ENCODE data around the gene TSPAN32.

GRCh38 chr11:2302306-2302895 is 588 bp downstream of the TSPAN32 start:
- TF ChIP-seq, protein P1, sequence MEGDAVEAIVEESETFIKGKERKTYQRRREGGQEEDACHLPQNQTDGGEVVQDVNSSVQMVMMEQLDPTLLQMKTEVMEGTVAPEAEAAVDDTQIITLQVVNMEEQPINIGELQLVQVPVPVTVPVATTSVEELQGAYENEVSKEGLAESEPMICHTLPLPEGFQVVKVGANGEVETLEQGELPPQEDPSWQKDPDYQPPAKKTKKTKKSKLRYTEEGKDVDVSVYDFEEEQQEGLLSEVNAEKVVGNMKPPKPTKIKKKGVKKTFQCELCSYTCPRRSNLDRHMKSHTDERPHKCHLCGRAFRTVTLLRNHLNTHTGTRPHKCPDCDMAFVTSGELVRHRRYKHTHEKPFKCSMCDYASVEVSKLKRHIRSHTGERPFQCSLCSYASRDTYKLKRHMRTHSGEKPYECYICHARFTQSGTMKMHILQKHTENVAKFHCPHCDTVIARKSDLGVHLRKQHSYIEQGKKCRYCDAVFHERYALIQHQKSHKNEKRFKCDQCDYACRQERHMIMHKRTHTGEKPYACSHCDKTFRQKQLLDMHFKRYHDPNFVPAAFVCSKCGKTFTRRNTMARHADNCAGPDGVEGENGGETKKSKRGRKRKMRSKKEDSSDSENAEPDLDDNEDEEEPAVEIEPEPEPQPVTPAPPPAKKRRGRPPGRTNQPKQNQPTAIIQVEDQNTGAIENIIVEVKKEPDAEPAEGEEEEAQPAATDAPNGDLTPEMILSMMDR (IDR thresholded peaks at IDR 0.05; ENCODE audit: insufficient read depth, low read length) = no peak
- TF ChIP-seq REST (IDR thresholded peaks at IDR 0.05; ENCODE audit: insufficient replicate concordance, low read depth) (peak; percentile 32), GABPA (IDR thresholded peaks at IDR 0.05; ENCODE audit: low read depth) (no peak), POLR2AphosphoS5 (IDR thresholded peaks at IDR 0.05; ENCODE audit: low read depth) (no peak), SPI1 (IDR thresholded peaks at IDR 0.05; ENCODE audit: borderline replicate concordance, low read depth) (no peak)
